Upper lobe of left lung (tissue), 4 donors: ENCODE data around the gene GAB2.

Experiments used
- POLR2A ChIP-seq, 4 donors: fragments of 450-650 bp; IDR thresholded peaks; one replicate each; pipeline ENCODE4 v1.5.1; 2016 to 2017; ENCODE audit warnings: antibody characterized with exemption in 4 of 4, mild to moderate bottlenecking in 2 of 4
- POLR2AphosphoS5 ChIP-seq, 2 donors: sonication (generic); formaldehyde crosslinking; IDR thresholded peaks; one replicate each; pipeline ENCODE4 v1.5.1; 2017; ENCODE audit warnings: antibody characterized with exemption in 2 of 2
- TF ChIP-seq, protein P1 (sequence below), 6 experiments: fragments of 450-650 bp in 4 of 6; fragments of 200-600 bp in 2 of 6; sonication (generic) in 2 of 6; IDR thresholded peaks; one replicate each; pipeline ENCODE4 v1.5.1; 2016 to 2019; ENCODE audit warnings: antibody characterized with exemption in 6 of 6

DNA sequence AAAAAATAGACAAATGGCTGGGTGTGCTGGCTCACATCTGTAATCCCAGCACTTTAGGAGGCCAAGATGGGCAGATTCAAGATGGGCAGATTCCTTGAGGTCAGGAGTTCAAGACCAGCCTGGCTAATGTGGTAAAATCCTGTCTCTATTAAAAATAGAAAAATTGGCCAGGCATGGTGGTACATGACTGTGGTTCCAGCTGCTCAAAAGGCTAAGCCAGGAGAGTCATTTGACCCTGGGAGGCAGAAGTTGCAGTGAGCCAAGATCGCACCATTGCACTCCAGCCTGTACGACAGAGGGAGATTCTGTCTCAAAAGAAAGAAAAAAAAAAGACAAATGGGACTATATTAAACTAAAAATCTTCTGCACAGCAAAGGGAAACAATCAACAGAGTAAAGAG is 173.5 kb downstream of the GAB2 start:
- TF ChIP-seq, protein P1, sequence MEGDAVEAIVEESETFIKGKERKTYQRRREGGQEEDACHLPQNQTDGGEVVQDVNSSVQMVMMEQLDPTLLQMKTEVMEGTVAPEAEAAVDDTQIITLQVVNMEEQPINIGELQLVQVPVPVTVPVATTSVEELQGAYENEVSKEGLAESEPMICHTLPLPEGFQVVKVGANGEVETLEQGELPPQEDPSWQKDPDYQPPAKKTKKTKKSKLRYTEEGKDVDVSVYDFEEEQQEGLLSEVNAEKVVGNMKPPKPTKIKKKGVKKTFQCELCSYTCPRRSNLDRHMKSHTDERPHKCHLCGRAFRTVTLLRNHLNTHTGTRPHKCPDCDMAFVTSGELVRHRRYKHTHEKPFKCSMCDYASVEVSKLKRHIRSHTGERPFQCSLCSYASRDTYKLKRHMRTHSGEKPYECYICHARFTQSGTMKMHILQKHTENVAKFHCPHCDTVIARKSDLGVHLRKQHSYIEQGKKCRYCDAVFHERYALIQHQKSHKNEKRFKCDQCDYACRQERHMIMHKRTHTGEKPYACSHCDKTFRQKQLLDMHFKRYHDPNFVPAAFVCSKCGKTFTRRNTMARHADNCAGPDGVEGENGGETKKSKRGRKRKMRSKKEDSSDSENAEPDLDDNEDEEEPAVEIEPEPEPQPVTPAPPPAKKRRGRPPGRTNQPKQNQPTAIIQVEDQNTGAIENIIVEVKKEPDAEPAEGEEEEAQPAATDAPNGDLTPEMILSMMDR (IDR thresholded peaks at IDR 0.05): no peak
- TF ChIP-seq POLR2AphosphoS5 (IDR thresholded peaks at IDR 0.05) (no peak), POLR2A (IDR thresholded peaks at IDR 0.05) (no peak)
